PC-3 (cell line): ENCODE data around the gene ADARB2.

Experiments used
- EZH2 ChIP-seq: fragments of 300-600 bp; sonication (generic); IDR thresholded peaks from one replicate; pipeline ENCODE4 v1.6.1; 2017; ENCODE audit warnings: antibody characterized with exemption, mild to moderate bottlenecking, low read length; ENCODE audit not compliant: unreplicated experiment
- EZH2phosphoT487 ChIP-seq: fragments of 300-600 bp; sonication (generic); IDR thresholded peaks from 2 replicates; pipeline ENCODE4 v1.6.1; 2018; ENCODE audit warnings: mild to moderate bottlenecking, antibody characterized with exemption, low read length, borderline replicate concordance
- TF ChIP-seq, protein P1 (sequence below): fragments of 300-600 bp; sonication (generic); conservative IDR thresholded peaks from 2 replicates; pipeline ENCODE4 v1.5.1; 2017; ENCODE audit warnings: antibody characterized with exemption, low read depth, mild to moderate bottlenecking, low read length

DNA sequence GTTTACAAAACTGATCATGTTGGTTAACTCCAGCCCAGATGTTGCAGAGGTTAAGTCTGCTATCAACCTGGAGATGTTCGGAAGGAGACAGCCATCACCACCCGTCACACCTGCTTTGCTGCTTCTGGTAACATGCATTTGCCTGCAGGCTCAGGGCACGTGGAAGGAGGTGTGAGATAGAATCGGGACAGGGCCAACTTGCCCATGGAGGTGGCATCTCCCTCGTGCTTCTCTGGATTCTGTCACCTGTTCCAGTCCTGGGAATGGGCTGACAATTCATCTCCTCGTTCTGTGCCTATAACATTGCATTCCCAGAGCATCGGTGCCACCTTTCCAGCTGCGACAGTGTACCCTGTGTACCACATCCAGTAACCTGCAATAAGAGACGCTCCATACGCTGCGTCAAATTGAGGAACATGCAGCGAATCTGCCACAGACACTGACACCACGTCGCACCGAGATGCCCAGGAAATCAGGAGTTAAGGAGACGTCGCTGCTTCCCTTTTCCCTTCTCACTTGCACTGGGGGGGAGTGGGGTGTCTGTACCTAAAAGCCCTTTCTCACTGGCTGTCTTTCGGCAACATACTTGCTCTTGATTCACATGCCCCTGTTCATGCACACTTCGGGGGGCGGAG, 65.8 kb downstream of the ADARB2 start:
- TF ChIP-seq, protein P1, sequence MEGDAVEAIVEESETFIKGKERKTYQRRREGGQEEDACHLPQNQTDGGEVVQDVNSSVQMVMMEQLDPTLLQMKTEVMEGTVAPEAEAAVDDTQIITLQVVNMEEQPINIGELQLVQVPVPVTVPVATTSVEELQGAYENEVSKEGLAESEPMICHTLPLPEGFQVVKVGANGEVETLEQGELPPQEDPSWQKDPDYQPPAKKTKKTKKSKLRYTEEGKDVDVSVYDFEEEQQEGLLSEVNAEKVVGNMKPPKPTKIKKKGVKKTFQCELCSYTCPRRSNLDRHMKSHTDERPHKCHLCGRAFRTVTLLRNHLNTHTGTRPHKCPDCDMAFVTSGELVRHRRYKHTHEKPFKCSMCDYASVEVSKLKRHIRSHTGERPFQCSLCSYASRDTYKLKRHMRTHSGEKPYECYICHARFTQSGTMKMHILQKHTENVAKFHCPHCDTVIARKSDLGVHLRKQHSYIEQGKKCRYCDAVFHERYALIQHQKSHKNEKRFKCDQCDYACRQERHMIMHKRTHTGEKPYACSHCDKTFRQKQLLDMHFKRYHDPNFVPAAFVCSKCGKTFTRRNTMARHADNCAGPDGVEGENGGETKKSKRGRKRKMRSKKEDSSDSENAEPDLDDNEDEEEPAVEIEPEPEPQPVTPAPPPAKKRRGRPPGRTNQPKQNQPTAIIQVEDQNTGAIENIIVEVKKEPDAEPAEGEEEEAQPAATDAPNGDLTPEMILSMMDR: no peak
- no peak for TF ChIP-seq EZH2
- no peak for TF ChIP-seq EZH2phosphoT487
